HEK293 (cell line): Measurements from ENCODE around the gene RBM10.

Experiments
- GLI2 ChIP-seq: fragments of 450-650 bp; formaldehyde crosslinking; IDR thresholded peaks from 2 replicates; pipeline ENCODE4; 2017; ENCODE audit warnings: missing biosample characterization, missing genetic modification characterization, low read depth, borderline replicate concordance
- HOXD13 ChIP-seq: sonication (generic); formaldehyde crosslinking; IDR thresholded peaks from 2 replicates; pipeline ENCODE4 v1.8.0; 2022; ENCODE audit warnings: missing genetic modification reagents, borderline replicate concordance
- KLF10 ChIP-seq: fragments of 450-650 bp; IDR thresholded peaks from 2 replicates; pipeline ENCODE4 v1.5.1; 2018; ENCODE audit warnings: missing biosample characterization, mild to moderate bottlenecking, missing genetic modification characterization
- OVOL3 ChIP-seq: fragments of 450-650 bp; formaldehyde crosslinking; IDR thresholded peaks from 2 replicates; pipeline ENCODE4 v1.5.1; 2016; ENCODE audit warnings: missing biosample characterization, missing genetic modification characterization
- PATZ1 ChIP-seq: fragments of 450-650 bp; formaldehyde crosslinking; IDR thresholded peaks from 2 replicates; pipeline ENCODE4 v1.5.1; 2016; ENCODE audit warnings: missing biosample characterization, missing genetic modification characterization
- REST ChIP-seq: fragments of 450-650 bp; formaldehyde crosslinking; IDR thresholded peaks from 2 replicates; pipeline ENCODE4 v1.5.1; 2016; ENCODE audit warnings: missing biosample characterization, missing genetic modification characterization
- ZBTB21 ChIP-seq: fragments of 450-650 bp; formaldehyde crosslinking; IDR thresholded peaks from 2 replicates; pipeline ENCODE4 v1.5.1; 2017; ENCODE audit warnings: missing biosample characterization, missing genetic modification characterization
- ZEB2 ChIP-seq: fragments of 450-650 bp; formaldehyde crosslinking; IDR thresholded peaks from 2 replicates; pipeline ENCODE4 v1.5.1; 2016; ENCODE audit warnings: missing biosample characterization, missing genetic modification characterization
- ZFHX2 ChIP-seq: fragments of 450-650 bp; formaldehyde crosslinking; conservative IDR thresholded peaks from 2 replicates; pipeline ENCODE4 v1.5.1; 2016; ENCODE audit warnings: missing biosample characterization, missing genetic modification characterization
- ZFP37 ChIP-seq: fragments of 450-650 bp; formaldehyde crosslinking; IDR thresholded peaks from 2 replicates; pipeline ENCODE4 v1.5.1; 2016; ENCODE audit warnings: missing biosample characterization, missing genetic modification characterization
- ZFP69B ChIP-seq: fragments of 450-650 bp; formaldehyde crosslinking; IDR thresholded peaks from 2 replicates; pipeline ENCODE4 v1.5.1; 2016; ENCODE audit warnings: missing biosample characterization, missing genetic modification characterization
- ZIC2 ChIP-seq: fragments of 450-650 bp; formaldehyde crosslinking; IDR thresholded peaks from 2 replicates; pipeline ENCODE4 v1.5.1; 2016; ENCODE audit warnings: missing biosample characterization, missing genetic modification characterization
- ZNF132 ChIP-seq: fragments of 450-650 bp; formaldehyde crosslinking; IDR thresholded peaks from 2 replicates; pipeline ENCODE4 v1.5.1; 2017; ENCODE audit warnings: missing biosample characterization, missing genetic modification characterization, borderline replicate concordance
- ZNF16 ChIP-seq: fragments of 450-650 bp; formaldehyde crosslinking; IDR thresholded peaks from 2 replicates; pipeline ENCODE4 v1.5.1; 2016; ENCODE audit warnings: low read depth, missing biosample characterization, missing genetic modification characterization
- ZNF211 ChIP-seq: fragments of 450-650 bp; formaldehyde crosslinking; IDR thresholded peaks from 2 replicates; pipeline ENCODE4 v1.5.1; 2016; ENCODE audit warnings: low read depth, missing biosample characterization, missing genetic modification characterization
- ZNF26 ChIP-seq: fragments of 450-650 bp; formaldehyde crosslinking; IDR thresholded peaks from 2 replicates; pipeline ENCODE4 v1.5.1; 2016; ENCODE audit warnings: missing biosample characterization, missing genetic modification characterization
- ZNF324 ChIP-seq: fragments of 450-650 bp; formaldehyde crosslinking; IDR thresholded peaks from 2 replicates; pipeline ENCODE4 v1.5.1; 2016; ENCODE audit warnings: missing biosample characterization, missing genetic modification characterization
- ZNF335 ChIP-seq: fragments of 450-650 bp; formaldehyde crosslinking; conservative IDR thresholded peaks from 2 replicates; pipeline ENCODE4 v1.5.1; 2016; ENCODE audit warnings: missing biosample characterization, missing genetic modification characterization
- ZNF350 ChIP-seq: fragments of 450-650 bp; formaldehyde crosslinking; IDR thresholded peaks from 2 replicates; pipeline ENCODE4 v1.5.0; 2017; ENCODE audit warnings: missing biosample characterization, mild to moderate bottlenecking, missing genetic modification characterization
- ZNF366 ChIP-seq: fragments of 450-650 bp; formaldehyde crosslinking; conservative IDR thresholded peaks from 2 replicates; pipeline ENCODE4 v1.5.1; 2016; ENCODE audit warnings: missing biosample characterization, missing genetic modification characterization
- ZNF394 ChIP-seq: fragments of 450-650 bp; formaldehyde crosslinking; IDR thresholded peaks from 2 replicates; pipeline ENCODE4 v1.5.1; 2016; ENCODE audit warnings: missing biosample characterization, missing genetic modification characterization, mild to moderate bottlenecking, moderate library complexity, borderline replicate concordance
- ZNF398 ChIP-seq: fragments of 450-650 bp; formaldehyde crosslinking; IDR thresholded peaks from 2 replicates; pipeline ENCODE4 v1.5.1; 2017; ENCODE audit warnings: missing biosample characterization, missing genetic modification characterization
- ZNF529 ChIP-seq: fragments of 450-650 bp; formaldehyde crosslinking; IDR thresholded peaks from 2 replicates; pipeline ENCODE4 v1.5.1; 2017; ENCODE audit warnings: missing genetic modification characterization, missing biosample characterization; ENCODE audit not compliant: insufficient replicate concordance
- ZNF585B ChIP-seq: fragments of 450-650 bp; formaldehyde crosslinking; IDR thresholded peaks from 2 replicates; pipeline ENCODE4 v1.5.1; 2016; ENCODE audit warnings: missing biosample characterization, missing genetic modification characterization
- ZNF621 ChIP-seq: fragments of 450-650 bp; formaldehyde crosslinking; IDR thresholded peaks from 2 replicates; pipeline ENCODE4 v1.5.1; 2017; ENCODE audit warnings: missing biosample characterization, missing genetic modification characterization
- ZNF707 ChIP-seq: fragments of 450-650 bp; formaldehyde crosslinking; IDR thresholded peaks from 2 replicates; pipeline ENCODE4 v1.5.1; 2016; ENCODE audit warnings: missing biosample characterization, missing genetic modification characterization
- ZSCAN18 ChIP-seq: fragments of 450-650 bp; formaldehyde crosslinking; IDR thresholded peaks from 2 replicates; pipeline ENCODE4 v1.5.1; 2016; ENCODE audit warnings: missing biosample characterization, missing genetic modification characterization
- ZSCAN30 ChIP-seq: fragments of 450-650 bp; IDR thresholded peaks from 2 replicates; pipeline ENCODE4 v1.5.1; 2018; ENCODE audit warnings: missing biosample characterization, mild to moderate bottlenecking, missing genetic modification characterization, moderate library complexity
- ZSCAN4 ChIP-seq: fragments of 450-650 bp; formaldehyde crosslinking; IDR thresholded peaks from 2 replicates; pipeline ENCODE4 v1.5.1; 2017; ENCODE audit warnings: missing biosample characterization, missing genetic modification characterization

RBM10 gene

GRCh38 chrX:47193475-47194193, 48.6 kb downstream of the RBM10 start, which contains the start of gene UBA1 (continued):
- TF ChIP-seq PATZ1 (tag by site-specific recombination) (peak; percentile 88), ZNF335 (peak; percentile 74), ZSCAN18 (no peak), GLI2 (tag by site-specific recombination) (no peak), ZBTB21 (tag by site-specific recombination) (no peak), REST (tag by site-specific recombination) (no peak; the same call in 1 of the 2 replicates), ZSCAN4 (tag by site-specific recombination) (no peak), ZNF26 (tag by site-specific recombination) (no peak), ZNF398 (tag by site-specific recombination) (no peak; the same call in 1 of the 2 replicates), ZNF366 (tag by site-specific recombination) (no peak), ZNF621 (tag by site-specific recombination) (no peak), ZNF211 (tag by site-specific recombination) (no peak), ZNF132 (tag by site-specific recombination) (no peak), HOXD13 (no peak), ZFP37 (tag by site-specific recombination) (peak; percentile 89), ZNF707 (tag by site-specific recombination) (no peak), KLF10 (tag by site-specific recombination) (peak; percentile 96), ZNF350 (no peak), OVOL3 (tag by site-specific recombination) (no peak), ZIC2 (tag by site-specific recombination) (no peak), ZNF585B (tag by site-specific recombination) (no peak), ZFHX2 (tag by site-specific recombination) (peak; percentile 86), ZFP69B (tag by site-specific recombination) (peak; percentile 80), ZNF529 (tag by site-specific recombination) (no peak), ZEB2 (peak; percentile 88), ZNF16 (no peak), ZNF394 (tag by site-specific recombination) (peak; percentile 25; the same call in 1 of the 2 replicates), ZNF324 (peak; percentile 67; the same call in 1 of the 2 replicates), ZSCAN30 (tag by site-specific recombination) (peak; percentile 8; the same call in 1 of the 2 replicates)
